Endothelial cell of umbilical vein (primary cell): ENCODE results near the gene THSD7B.
"Not testable (repeated sequence)": the region's sequence is repeated elsewhere in the genome, so short reads cannot be mapped to it uniquely, and the experiment has no call there.

Source experiments
- EZH2 ChIP-seq: IDR thresholded peaks from 2 replicates; pipeline ENCODE4 v1.6.1; 2012; ENCODE audit warnings: borderline replicate concordance, low read depth, mild to moderate bottlenecking, moderate library complexity, low read length, inconsistent platforms; ENCODE audit not compliant: severe bottlenecking
- FOS ChIP-seq: IDR thresholded peaks from 2 replicates; pipeline ENCODE4 v1.6.1; 2011; ENCODE audit warnings: mild to moderate bottlenecking, low read length, moderate library complexity, borderline replicate concordance; ENCODE audit not compliant: insufficient read depth
- MYC ChIP-seq: IDR thresholded peaks from one replicate; pipeline ENCODE4 v1.6.1; 2011; ENCODE audit warnings: mild to moderate bottlenecking, low read depth, low read length
- POLR2A ChIP-seq: IDR thresholded peaks from 2 replicates; pipeline ENCODE4 v1.6.1; 2012; ENCODE audit warnings: low read depth, mild to moderate bottlenecking, control low read depth, low read length
- POLR2AphosphoS5 ChIP-seq: IDR thresholded peaks from 2 replicates; pipeline ENCODE4 v1.6.1; 2012; ENCODE audit warnings: low read depth, mild to moderate bottlenecking, control low read depth, low read length, moderate library complexity; ENCODE audit not compliant: insufficient read depth
- TF ChIP-seq, protein P1 (sequence below), 2 donors: IDR thresholded peaks; 1 replicate in 1 of 2; 2 replicates in 1 of 2; pipeline ENCODE4 v1.5.1; 2011; ENCODE audit warnings: low read length in 2 of 2, mild to moderate bottlenecking in 2 of 2, moderate library complexity in 2 of 2, control low read depth in 1 of 2, inconsistent platforms in 1 of 2, low read depth in 1 of 2; ENCODE audit not compliant: insufficient read depth in 1 of 2; ENCODE audit errors: extremely low read depth in 1 of 2

DNA sequence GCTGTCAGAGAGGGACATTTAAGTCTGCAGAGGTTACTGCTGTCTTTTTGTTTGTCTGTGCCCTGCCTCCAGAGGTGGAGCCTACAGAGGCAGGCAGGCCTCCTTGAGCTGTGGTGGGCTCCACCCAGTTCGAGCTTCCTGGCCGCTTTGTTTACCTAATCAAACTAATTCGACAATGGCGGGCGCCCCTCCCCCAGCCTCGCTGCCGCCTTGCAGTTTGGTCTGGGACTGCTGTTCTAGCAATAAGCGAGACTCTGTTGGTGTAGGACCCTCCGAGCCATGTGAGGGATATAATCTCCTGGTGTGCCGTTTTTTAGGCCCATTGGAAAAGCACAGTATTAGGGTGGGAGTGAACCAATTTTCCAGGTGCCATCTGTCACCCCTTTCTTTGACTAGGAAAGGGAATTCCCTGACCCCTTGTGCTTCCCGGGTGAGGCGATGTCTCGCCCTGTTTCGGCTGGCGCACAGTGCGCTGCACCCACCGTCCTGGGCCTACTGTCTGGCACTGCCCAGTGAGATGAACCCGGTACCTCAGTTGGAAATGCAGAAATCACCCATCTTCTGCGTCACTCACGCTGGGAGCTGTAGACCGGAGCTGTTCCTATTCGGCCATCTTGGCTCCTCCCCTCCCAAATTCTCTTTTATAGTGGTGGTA, 310.9 kb downstream of the THSD7B start:
- TF ChIP-seq, protein P1, sequence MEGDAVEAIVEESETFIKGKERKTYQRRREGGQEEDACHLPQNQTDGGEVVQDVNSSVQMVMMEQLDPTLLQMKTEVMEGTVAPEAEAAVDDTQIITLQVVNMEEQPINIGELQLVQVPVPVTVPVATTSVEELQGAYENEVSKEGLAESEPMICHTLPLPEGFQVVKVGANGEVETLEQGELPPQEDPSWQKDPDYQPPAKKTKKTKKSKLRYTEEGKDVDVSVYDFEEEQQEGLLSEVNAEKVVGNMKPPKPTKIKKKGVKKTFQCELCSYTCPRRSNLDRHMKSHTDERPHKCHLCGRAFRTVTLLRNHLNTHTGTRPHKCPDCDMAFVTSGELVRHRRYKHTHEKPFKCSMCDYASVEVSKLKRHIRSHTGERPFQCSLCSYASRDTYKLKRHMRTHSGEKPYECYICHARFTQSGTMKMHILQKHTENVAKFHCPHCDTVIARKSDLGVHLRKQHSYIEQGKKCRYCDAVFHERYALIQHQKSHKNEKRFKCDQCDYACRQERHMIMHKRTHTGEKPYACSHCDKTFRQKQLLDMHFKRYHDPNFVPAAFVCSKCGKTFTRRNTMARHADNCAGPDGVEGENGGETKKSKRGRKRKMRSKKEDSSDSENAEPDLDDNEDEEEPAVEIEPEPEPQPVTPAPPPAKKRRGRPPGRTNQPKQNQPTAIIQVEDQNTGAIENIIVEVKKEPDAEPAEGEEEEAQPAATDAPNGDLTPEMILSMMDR (IDR thresholded peaks at IDR 0.05; ENCODE audit: extremely low read depth in 1 of 2, insufficient read depth in 1 of 2, low read depth in 1 of 2, low read length in 2 of 2) = not testable (repeated sequence)
- TF ChIP-seq EZH2, MYC, POLR2A, POLR2AphosphoS5, FOS: not testable (repeated sequence)
